GM12872 (cell line): ENCODE results near the gene TRIM47.

ENCODE experiments used
- CTCF ChIP-seq: IDR thresholded peaks from 3 replicates; pipeline ENCODE4 v1.5.1; 2011; ENCODE audit warnings: low read depth, mild to moderate bottlenecking, low read length, moderate library complexity; ENCODE audit not compliant: insufficient read depth

Gene TRIM47

GRCh38 chr17:75881678-75882454 lies 3.5 kb upstream of the TRIM47 start:
- TF ChIP-seq CTCF = no peak

- TF ChIP-seq CTCF = no peak
Measured at GRCh38 chr17:75880266-75880665, 1.9 kb upstream of the TRIM47 start.

GRCh38 chr17:75877752-75878173 lies 618 bp downstream of the TRIM47 start:
- peak; percentile 58 for TF ChIP-seq CTCF

GRCh38 chr17:75876938-75877751 lies 1.2 kb downstream of the TRIM47 start:
- TF ChIP-seq CTCF = 0 out of 3 replicates have a peak, but pooled peaks have one; percentile 2

- peak; percentile 57 for TF ChIP-seq CTCF
Measured at GRCh38 chr17:75876190-75876937, 2.0 kb downstream of the TRIM47 start.

GRCh38 chr17:75875940-75876189 lies 2.5 kb downstream of the TRIM47 start:
- no peak for TF ChIP-seq CTCF
